A549 (cell line): Measurements from ENCODE around the gene KCND1. TPM values are rescaled to one million over a fixed set of nuclear protein-coding genes. Genes with fewer than 3 reads are reported as not detected.

Experiments
- ATAC-seq, 2 experiments: fragments of 200-7000 bp in 1 of 2; fragments of >200 bp in 1 of 2; cut with Nextera tagmentation in 1 of 2; cut with Tn5 transposase in 1 of 2; 3 replicates each; pipeline versions ENCODE4 v1.8.0 to v1.9.1; 2018 to 2020; ENCODE audit warnings: mild to moderate bottlenecking in 1 of 2, moderate library complexity in 1 of 2
- CTCF ChIA-PET: fragments of 300-600 bp; sonication (Branson Sonifier 250); formaldehyde crosslinking; extraction: SDS; loops from one replicate; lab custom pipeline; 2021; ENCODE audit warnings: antibody characterized with exemption, inconsistent platforms; lab: Yijun Ruan, JAX
- POLR2A ChIA-PET: fragments of 350-600 bp; formaldehyde crosslinking; extraction: SDS; loops from one replicate; lab custom pipeline; 2021; ENCODE audit warnings: antibody characterized with exemption, inconsistent platforms; lab: Yijun Ruan, JAX
- DNase-seq, 2 experiments: peaks; one replicate each; pipeline versions ENCODE4 v3.0.0 to v3.0.0-alpha.2; 2011 to 2016; ENCODE audit warnings: low read depth in 1 of 2, low spot score in 1 of 2
- FAIRE-seq: peaks from 2 replicates; lab custom pipeline; 2011; peaks lifted over from hg19 to GRCh38; lab: Jason Lieb, UNC
- H3K27ac ChIP-seq, 2 experiments: fragments of >200 bp; sonication (Bioruptor Twin); formaldehyde crosslinking; 3 replicates each; pipeline ENCODE4 v1.5.1; 2016 to 2017
- H3K4me1 ChIP-seq: fragments of >200 bp; sonication (Bioruptor Twin); formaldehyde crosslinking; 3 replicates; pipeline ENCODE4 v1.6.1; 2016
- H3K4me2 ChIP-seq: fragments of >200 bp; sonication (Bioruptor Twin); formaldehyde crosslinking; 3 replicates; pipeline ENCODE4 v1.6.1; 2016
- H3K4me3 ChIP-seq: fragments of >200 bp; sonication (Bioruptor Twin); formaldehyde crosslinking; 3 replicates; pipeline ENCODE4 v1.5.1; 2016
- H3K9me3 ChIP-seq: fragments of >200 bp; sonication (Bioruptor Twin); formaldehyde crosslinking; 3 replicates; pipeline ENCODE4 v1.6.1; 2016
- CEBPB ChIP-seq, 2 experiments: fragments of >200 bp in 1 of 2; sonication (Bioruptor Twin) in 1 of 2; formaldehyde crosslinking in 1 of 2; IDR thresholded peaks; 2 replicates each; pipeline ENCODE4 v1.6.1; 2012 to 2016
- E2F6 ChIP-seq: IDR thresholded peaks from 2 replicates; pipeline ENCODE4 v1.6.1; 2012; ENCODE audit warnings: low read depth, borderline replicate concordance
- EP300 ChIP-seq, 2 experiments: fragments of >200 bp; sonication (Bioruptor Twin); formaldehyde crosslinking; IDR thresholded peaks; 2 replicates in 1 of 2; 3 replicates in 1 of 2; pipeline ENCODE4 v1.6.1; 2016 to 2017
- HDAC2 ChIP-seq: fragments of 200-600 bp; sonication (generic); IDR thresholded peaks from 2 replicates; pipeline ENCODE4 v1.6.1; 2016
- JUNB ChIP-seq: fragments of >200 bp; sonication (Bioruptor Twin); formaldehyde crosslinking; IDR thresholded peaks from 2 replicates; pipeline ENCODE4 v1.6.1; 2016
- KDM1A ChIP-seq: fragments of 200-600 bp; sonication (generic); IDR thresholded peaks from 2 replicates; pipeline ENCODE4 v1.6.1; 2016; ENCODE audit warnings: low read depth, mild to moderate bottlenecking
- MAFK ChIP-seq: fragments of 450-650 bp; IDR thresholded peaks from 2 replicates; pipeline ENCODE4 v1.6.1; 2014; ENCODE audit not compliant: partially characterized antibody
- MAX ChIP-seq: IDR thresholded peaks from 2 replicates; pipeline ENCODE4 v1.6.1; 2012
- MAZ ChIP-seq: fragments of 150-350 bp; IDR thresholded peaks from 2 replicates; pipeline ENCODE4 v1.6.1; 2014; ENCODE audit warnings: antibody characterized with exemption, low read depth, low read length, borderline replicate concordance
- NFE2L2 ChIP-seq: fragments of 150-350 bp; conservative IDR thresholded peaks from 2 replicates; pipeline ENCODE4 v1.6.1; 2014; ENCODE audit warnings: low read length
- NR3C1 ChIP-seq: fragments of >200 bp; sonication (Bioruptor Twin); formaldehyde crosslinking; IDR thresholded peaks from 3 replicates; pipeline ENCODE4 v1.6.1; 2017
- RAD21 ChIP-seq, 2 experiments: fragments of >200 bp in 1 of 2; sonication (Bioruptor Twin) in 1 of 2; formaldehyde crosslinking in 1 of 2; IDR thresholded peaks in 1 of 2; conservative IDR thresholded peaks in 1 of 2; 2 replicates in 1 of 2; 3 replicates in 1 of 2; pipeline ENCODE4 v1.6.1; 2012 to 2018; ENCODE audit warnings: inconsistent platforms in 1 of 2
- RFX5 ChIP-seq: fragments of 450-650 bp; IDR thresholded peaks from 2 replicates; pipeline ENCODE4 v1.7.1; 2014; ENCODE audit warnings: antibody characterized with exemption, mild to moderate bottlenecking, moderate library complexity
- SMC3 ChIP-seq: fragments of >200 bp; sonication (Bioruptor Twin); formaldehyde crosslinking; IDR thresholded peaks from 3 replicates; pipeline ENCODE4 v1.6.1; 2018; ENCODE audit warnings: inconsistent platforms
- WGBS: methylation state at CpG from one replicate; pipeline ENCODE4 v1.1.6; 2017; ENCODE audit errors: missing lambda C conversion rate; 5-methylcytosine and 5-hydroxymethylcytosine counted together
- polyA plus RNA-seq, 4 experiments: library from polyadenylated mRNA; depleted of rRNA in 3 of 4; stranded (reverse); fragments of >200 nt; fragmentation: RNase III in 1 of 4; extraction: RNeasy Plus Mini Kit Qiagen cat#74134 plus additional on column Dnase treatment in 1 of 4; gene quantifications; 2 replicates in 3 of 4; 3 replicates in 1 of 4; pipeline ENCODE4 v1.2.3, GENCODE V29; 2011 to 2017
- TF ChIP-seq, protein P1 (sequence below): fragments of >200 bp; sonication (Bioruptor Twin); formaldehyde crosslinking; IDR thresholded peaks from 3 replicates; pipeline ENCODE4 v1.5.1; 2016
- TF ChIP-seq, protein P2 (sequence below): fragments of 150-350 bp; IDR thresholded peaks from 2 replicates; pipeline ENCODE4 v1.6.1; 2014; ENCODE audit warnings: low read depth, mild to moderate bottlenecking, low read length
- TF ChIP-seq, protein P3 (sequence below): fragments of 450-650 bp; IDR thresholded peaks from 2 replicates; pipeline ENCODE4 v1.6.1; 2014; ENCODE audit warnings: antibody characterized with exemption
- TF ChIP-seq, protein P4 (sequence below): fragments of 250-450 bp; sonication (Bioruptor Pico); IDR thresholded peaks from 2 replicates; pipeline ENCODE4 v1.5.0; 2020; ENCODE audit warnings: low read depth, mild to moderate bottlenecking, moderate library complexity
- TF ChIP-seq, protein P5 (sequence below): fragments of 200-600 bp; sonication (generic); IDR thresholded peaks from 2 replicates; pipeline ENCODE4 v1.6.1; 2016; ENCODE audit warnings: antibody characterized with exemption, mild to moderate bottlenecking, moderate library complexity

The KCND1 gene
- polyA plus RNA-seq, 2 of the 4 experiments (the other 2 are of a cell fraction), result 0.59 to 0.79 TPM

- FAIRE-seq (peak; percentile 93), DNase-seq (peak; percentile 79 to 92), ATAC-seq (peak; percentile 57 to 78)
- no peak for TF ChIP-seq KDM1A
- TF ChIP-seq CEBPB (IDR thresholded peaks at IDR 0.05), result no peak
- no peak for TF ChIP-seq EP300 (IDR thresholded peaks at IDR 0.05)
- no peak for TF ChIP-seq E2F6
- TF ChIP-seq SMC3, result peak; percentile 73
- TF ChIP-seq, protein P1, sequence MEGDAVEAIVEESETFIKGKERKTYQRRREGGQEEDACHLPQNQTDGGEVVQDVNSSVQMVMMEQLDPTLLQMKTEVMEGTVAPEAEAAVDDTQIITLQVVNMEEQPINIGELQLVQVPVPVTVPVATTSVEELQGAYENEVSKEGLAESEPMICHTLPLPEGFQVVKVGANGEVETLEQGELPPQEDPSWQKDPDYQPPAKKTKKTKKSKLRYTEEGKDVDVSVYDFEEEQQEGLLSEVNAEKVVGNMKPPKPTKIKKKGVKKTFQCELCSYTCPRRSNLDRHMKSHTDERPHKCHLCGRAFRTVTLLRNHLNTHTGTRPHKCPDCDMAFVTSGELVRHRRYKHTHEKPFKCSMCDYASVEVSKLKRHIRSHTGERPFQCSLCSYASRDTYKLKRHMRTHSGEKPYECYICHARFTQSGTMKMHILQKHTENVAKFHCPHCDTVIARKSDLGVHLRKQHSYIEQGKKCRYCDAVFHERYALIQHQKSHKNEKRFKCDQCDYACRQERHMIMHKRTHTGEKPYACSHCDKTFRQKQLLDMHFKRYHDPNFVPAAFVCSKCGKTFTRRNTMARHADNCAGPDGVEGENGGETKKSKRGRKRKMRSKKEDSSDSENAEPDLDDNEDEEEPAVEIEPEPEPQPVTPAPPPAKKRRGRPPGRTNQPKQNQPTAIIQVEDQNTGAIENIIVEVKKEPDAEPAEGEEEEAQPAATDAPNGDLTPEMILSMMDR, result peak; percentile 92
- TF ChIP-seq MAZ, result no peak
- TF ChIP-seq RAD21 (conservative IDR thresholded peaks at IDR 0.05 in 1 of 2, IDR thresholded peaks at IDR 0.05 in 1 of 2), result peak; percentile 54 to 63; a peak in 4 of 5 replicates
- TF ChIP-seq JUNB, result no peak
- TF ChIP-seq NR3C1, result no peak
- TF ChIP-seq MAX, result peak; percentile 26; the same call in 1 of the 2 replicates
- TF ChIP-seq RFX5, result peak; percentile 75
- no peak for TF ChIP-seq NFE2L2
- TF ChIP-seq, protein P2, sequence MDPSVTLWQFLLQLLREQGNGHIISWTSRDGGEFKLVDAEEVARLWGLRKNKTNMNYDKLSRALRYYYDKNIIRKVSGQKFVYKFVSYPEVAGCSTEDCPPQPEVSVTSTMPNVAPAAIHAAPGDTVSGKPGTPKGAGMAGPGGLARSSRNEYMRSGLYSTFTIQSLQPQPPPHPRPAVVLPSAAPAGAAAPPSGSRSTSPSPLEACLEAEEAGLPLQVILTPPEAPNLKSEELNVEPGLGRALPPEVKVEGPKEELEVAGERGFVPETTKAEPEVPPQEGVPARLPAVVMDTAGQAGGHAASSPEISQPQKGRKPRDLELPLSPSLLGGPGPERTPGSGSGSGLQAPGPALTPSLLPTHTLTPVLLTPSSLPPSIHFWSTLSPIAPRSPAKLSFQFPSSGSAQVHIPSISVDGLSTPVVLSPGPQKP, result no peak
- TF ChIP-seq MAFK, result peak; percentile 21
- no peak for TF ChIP-seq HDAC2
- peak overlapping the region; percentile 92 to 95; a peak in 4 of 6 replicates for H3K27ac ChIP-seq
- H3K9me3 ChIP-seq, result no peaks in the 10 kb centered on the region
- H3K4me3 ChIP-seq, result peak overlapping the region; percentile 87
- H3K4me1 ChIP-seq, result peaks cover 18% of the 10 kb centered on the region
- ChIA-PET POLR2A (no interaction called here), CTCF (interaction anchor here (0.6 to 2.2 kb wide), 4 partner anchors 18 to 219 kb away, joined by 3 to 14 read pairs (median 3); no protein-coding TSS in a partner anchor)
- 40% methylated on average over 17 of the region's 27 CpGs for WGBS
- peak overlapping the region; percentile 99 for H3K4me2 ChIP-seq
Observed at GRCh38 chrX:48917139-48918001, 54.3 kb downstream of the KCND1 start.

DNA sequence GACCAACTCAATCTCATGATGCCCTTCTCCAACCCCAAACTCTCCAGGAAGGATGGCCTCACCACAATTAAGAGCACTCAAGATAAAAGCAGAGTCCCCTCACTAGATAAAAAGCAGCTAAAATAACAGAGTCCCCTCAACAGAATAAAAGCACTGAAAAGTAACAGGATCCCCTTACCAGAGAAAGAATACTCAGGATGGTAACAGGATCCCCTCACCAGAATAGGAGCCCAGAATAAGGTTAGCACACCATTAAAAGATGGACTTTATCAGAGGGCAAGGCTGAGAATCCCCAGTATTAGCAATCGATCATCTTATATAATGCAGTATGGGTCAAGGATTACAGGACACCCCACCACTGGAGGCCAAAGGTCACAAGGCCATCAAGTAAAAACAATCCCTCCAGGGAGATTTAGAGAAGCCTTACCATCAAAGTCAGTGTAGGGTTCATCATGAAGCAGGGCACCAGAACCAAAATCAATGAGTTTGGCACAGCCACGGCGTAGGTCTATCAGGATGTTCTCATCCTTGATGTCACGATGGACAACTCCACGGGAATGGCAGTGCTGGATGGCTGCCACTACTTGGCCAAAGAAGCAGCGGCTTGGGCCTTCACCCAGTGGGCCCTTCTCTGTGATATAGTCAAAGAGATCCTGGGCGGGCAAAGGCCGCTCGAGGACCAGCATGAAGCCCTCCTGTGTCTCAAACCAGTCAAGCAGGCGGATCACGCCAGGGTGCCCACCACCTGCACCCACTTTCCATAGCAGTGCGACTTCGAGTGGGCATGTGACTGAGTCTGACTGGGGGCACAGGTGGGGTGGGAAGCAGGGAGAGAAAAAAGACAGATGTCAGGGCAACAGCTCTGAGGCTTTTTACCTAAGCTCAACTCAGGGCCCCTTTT lies 56.8 kb downstream of the KCND1 start:
- Histone ChIP-seq H3K4me1 (peaks cover 26% of the 10 kb centered on the region), H3K4me2 (no peak overlapping the region), H3K27ac (no peak overlapping the region), H3K4me3 (no peak overlapping the region), H3K9me3 (no peaks in the 10 kb centered on the region)
- no peak for ATAC-seq
- 94% methylated on average over 13 of the region's 13 CpGs for WGBS
- FAIRE-seq, result no peak
- ChIA-PET POLR2A (no interaction called here), CTCF (interaction anchor here (1.6 to 2.2 kb wide), 2 partner anchors 14 to 22 kb away, joined by 6 to 14 read pairs; no protein-coding TSS in a partner anchor)
- DNase-seq, result no peak
- TF ChIP-seq HDAC2, result no peak
- no peak for TF ChIP-seq E2F6
- TF ChIP-seq, protein P3, sequence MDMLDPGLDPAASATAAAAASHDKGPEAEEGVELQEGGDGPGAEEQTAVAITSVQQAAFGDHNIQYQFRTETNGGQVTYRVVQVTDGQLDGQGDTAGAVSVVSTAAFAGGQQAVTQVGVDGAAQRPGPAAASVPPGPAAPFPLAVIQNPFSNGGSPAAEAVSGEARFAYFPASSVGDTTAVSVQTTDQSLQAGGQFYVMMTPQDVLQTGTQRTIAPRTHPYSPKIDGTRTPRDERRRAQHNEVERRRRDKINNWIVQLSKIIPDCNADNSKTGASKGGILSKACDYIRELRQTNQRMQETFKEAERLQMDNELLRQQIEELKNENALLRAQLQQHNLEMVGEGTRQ, result no peak
- TF ChIP-seq, protein P1, result no peak
- TF ChIP-seq, protein P4, sequence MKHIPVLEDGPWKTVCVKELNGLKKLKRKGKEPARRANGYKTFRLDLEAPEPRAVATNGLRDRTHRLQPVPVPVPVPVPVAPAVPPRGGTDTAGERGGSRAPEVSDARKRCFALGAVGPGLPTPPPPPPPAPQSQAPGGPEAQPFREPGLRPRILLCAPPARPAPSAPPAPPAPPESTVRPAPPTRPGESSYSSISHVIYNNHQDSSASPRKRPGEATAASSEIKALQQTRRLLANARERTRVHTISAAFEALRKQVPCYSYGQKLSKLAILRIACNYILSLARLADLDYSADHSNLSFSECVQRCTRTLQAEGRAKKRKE (CRISPR knock-in tag), result no peak
- no peak for TF ChIP-seq EP300 (IDR thresholded peaks at IDR 0.05)
- TF ChIP-seq JUNB, result no peak
- TF ChIP-seq, protein P5, sequence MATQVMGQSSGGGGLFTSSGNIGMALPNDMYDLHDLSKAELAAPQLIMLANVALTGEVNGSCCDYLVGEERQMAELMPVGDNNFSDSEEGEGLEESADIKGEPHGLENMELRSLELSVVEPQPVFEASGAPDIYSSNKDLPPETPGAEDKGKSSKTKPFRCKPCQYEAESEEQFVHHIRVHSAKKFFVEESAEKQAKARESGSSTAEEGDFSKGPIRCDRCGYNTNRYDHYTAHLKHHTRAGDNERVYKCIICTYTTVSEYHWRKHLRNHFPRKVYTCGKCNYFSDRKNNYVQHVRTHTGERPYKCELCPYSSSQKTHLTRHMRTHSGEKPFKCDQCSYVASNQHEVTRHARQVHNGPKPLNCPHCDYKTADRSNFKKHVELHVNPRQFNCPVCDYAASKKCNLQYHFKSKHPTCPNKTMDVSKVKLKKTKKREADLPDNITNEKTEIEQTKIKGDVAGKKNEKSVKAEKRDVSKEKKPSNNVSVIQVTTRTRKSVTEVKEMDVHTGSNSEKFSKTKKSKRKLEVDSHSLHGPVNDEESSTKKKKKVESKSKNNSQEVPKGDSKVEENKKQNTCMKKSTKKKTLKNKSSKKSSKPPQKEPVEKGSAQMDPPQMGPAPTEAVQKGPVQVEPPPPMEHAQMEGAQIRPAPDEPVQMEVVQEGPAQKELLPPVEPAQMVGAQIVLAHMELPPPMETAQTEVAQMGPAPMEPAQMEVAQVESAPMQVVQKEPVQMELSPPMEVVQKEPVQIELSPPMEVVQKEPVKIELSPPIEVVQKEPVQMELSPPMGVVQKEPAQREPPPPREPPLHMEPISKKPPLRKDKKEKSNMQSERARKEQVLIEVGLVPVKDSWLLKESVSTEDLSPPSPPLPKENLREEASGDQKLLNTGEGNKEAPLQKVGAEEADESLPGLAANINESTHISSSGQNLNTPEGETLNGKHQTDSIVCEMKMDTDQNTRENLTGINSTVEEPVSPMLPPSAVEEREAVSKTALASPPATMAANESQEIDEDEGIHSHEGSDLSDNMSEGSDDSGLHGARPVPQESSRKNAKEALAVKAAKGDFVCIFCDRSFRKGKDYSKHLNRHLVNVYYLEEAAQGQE, result no peak
- TF ChIP-seq KDM1A, result no peak
